SHP77 (cell line): ENCODE measurements around the gene CCDC63.

Experiments
- DNase-seq, 2 experiments: peaks; one replicate each; lab custom pipeline; 2025; lab: John Stamatoyannopoulos, UW

Gene CCDC63

GRCh38 chr12:110846615-110847566, at the start of gene CCDC63:
Gene CCDC63, plus strand, starts transcription at chr12:110846987. Its CDS starts 5,968 bp downstream, at chr12:110852955.
- no peak for DNase-seq

- no peak for DNase-seq
Measured at GRCh38 chr12:110798461-110798860, 48.3 kb upstream of the CCDC63 start.

- no peak for DNase-seq
Measured at GRCh38 chr12:110802489-110802888, 44.3 kb upstream of the CCDC63 start.

GRCh38 chr12:110804406-110804805, 42.4 kb upstream of the CCDC63 start:
- DNase-seq: no peak

- DNase-seq: no peak
Measured at GRCh38 chr12:110807640-110808039, 39.1 kb upstream of the CCDC63 start.

GRCh38 chr12:110809149-110809548, 37.6 kb upstream of the CCDC63 start:
- DNase-seq: no peak

GRCh38 chr12:110811972-110812371, 34.8 kb upstream of the CCDC63 start:
- DNase-seq: no peak

GRCh38 chr12:110813285-110813684, 33.5 kb upstream of the CCDC63 start:
- no peak for DNase-seq

- DNase-seq: no peak
Measured at GRCh38 chr12:110813756-110814155, 33.0 kb upstream of the CCDC63 start.

- no peak for DNase-seq
Measured at GRCh38 chr12:110816248-110816647, 30.5 kb upstream of the CCDC63 start.

GRCh38 chr12:110816779-110817178, 30.0 kb upstream of the CCDC63 start:
- no peak for DNase-seq

- DNase-seq: no peak
Measured at GRCh38 chr12:110818511-110818910, 28.3 kb upstream of the CCDC63 start.

- no peak for DNase-seq
Measured at GRCh38 chr12:110819150-110819549, 27.6 kb upstream of the CCDC63 start.

- no peak for DNase-seq
Measured at GRCh38 chr12:110819646-110820045, 27.1 kb upstream of the CCDC63 start.

GRCh38 chr12:110821917-110822316, 24.9 kb upstream of the CCDC63 start:
- no peak for DNase-seq

GRCh38 chr12:110822821-110823415, 23.9 kb upstream of the CCDC63 start:
- DNase-seq: no peak

GRCh38 chr12:110824342-110824741, 22.4 kb upstream of the CCDC63 start:
- DNase-seq: no peak

GRCh38 chr12:110825530-110825929, 21.3 kb upstream of the CCDC63 start:
- no peak for DNase-seq

- peak; percentile 75 to 81 for DNase-seq
Measured at GRCh38 chr12:110826592-110827200, 20.1 kb upstream of the CCDC63 start.

- DNase-seq: no peak
Measured at GRCh38 chr12:110829308-110829707, 17.5 kb upstream of the CCDC63 start.

GRCh38 chr12:110836291-110836690, 10.5 kb upstream of the CCDC63 start:
- DNase-seq: no peak

- no peak for DNase-seq
Measured at GRCh38 chr12:110841007-110841406, 5.8 kb upstream of the CCDC63 start.

- no peak for DNase-seq
Measured at GRCh38 chr12:110844131-110844530, 2.7 kb upstream of the CCDC63 start.
